Upper lobe of left lung (tissue), 4 donors: Measurements from ENCODE around the gene HEBP2.

Experiments used
- EP300 ChIP-seq, 4 donors: sonication (generic); formaldehyde crosslinking; IDR thresholded peaks; one replicate each; pipeline ENCODE4 v1.5.1; 2017; ENCODE audit warnings: antibody characterized with exemption in 4 of 4, control low read depth in 2 of 4
- POLR2A ChIP-seq, 4 donors: fragments of 450-650 bp; IDR thresholded peaks; one replicate each; pipeline ENCODE4 v1.5.1; 2016 to 2017; ENCODE audit warnings: antibody characterized with exemption in 4 of 4, mild to moderate bottlenecking in 2 of 4
- POLR2AphosphoS5 ChIP-seq, 2 donors: sonication (generic); formaldehyde crosslinking; IDR thresholded peaks; one replicate each; pipeline ENCODE4 v1.5.1; 2017; ENCODE audit warnings: antibody characterized with exemption in 2 of 2
- TF ChIP-seq, protein P1 (sequence below), 6 experiments: fragments of 450-650 bp in 4 of 6; fragments of 200-600 bp in 2 of 6; sonication (generic) in 2 of 6; IDR thresholded peaks; one replicate each; pipeline ENCODE4 v1.5.1; 2016 to 2019; ENCODE audit warnings: antibody characterized with exemption in 6 of 6

DNA sequence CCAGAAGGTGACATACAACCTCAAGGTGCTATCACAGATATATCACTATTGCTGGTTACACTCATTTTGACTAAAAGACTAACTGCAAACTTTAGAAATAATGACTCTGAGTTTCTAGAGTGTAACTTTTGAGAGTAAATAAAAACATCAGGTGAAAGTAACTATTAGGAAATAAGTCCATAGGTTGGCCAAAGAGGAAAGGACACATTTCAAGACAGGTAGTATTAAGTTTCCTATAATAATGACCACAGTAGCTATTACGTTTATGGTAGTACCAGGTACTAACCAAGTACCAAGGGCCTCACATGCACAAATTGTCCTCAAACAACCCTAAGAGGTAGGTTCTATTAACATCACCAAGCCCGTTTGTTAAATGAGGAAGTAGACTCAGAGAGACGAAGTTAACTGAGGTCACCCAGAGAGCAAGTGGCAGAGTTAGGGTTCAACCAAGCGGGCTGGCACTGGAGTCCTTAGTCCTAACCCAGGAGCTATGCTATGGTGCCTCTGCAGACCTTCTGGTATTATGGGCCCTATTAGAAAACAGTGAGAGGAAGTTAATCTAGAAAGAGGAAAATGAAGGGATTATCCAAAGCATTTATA, 36.8 kb downstream of the HEBP2 start:
- TF ChIP-seq EP300 (IDR thresholded peaks at IDR 0.05) (no peak), POLR2A (IDR thresholded peaks at IDR 0.05) (no peak), POLR2AphosphoS5 (IDR thresholded peaks at IDR 0.05) (no peak)
- TF ChIP-seq, protein P1, sequence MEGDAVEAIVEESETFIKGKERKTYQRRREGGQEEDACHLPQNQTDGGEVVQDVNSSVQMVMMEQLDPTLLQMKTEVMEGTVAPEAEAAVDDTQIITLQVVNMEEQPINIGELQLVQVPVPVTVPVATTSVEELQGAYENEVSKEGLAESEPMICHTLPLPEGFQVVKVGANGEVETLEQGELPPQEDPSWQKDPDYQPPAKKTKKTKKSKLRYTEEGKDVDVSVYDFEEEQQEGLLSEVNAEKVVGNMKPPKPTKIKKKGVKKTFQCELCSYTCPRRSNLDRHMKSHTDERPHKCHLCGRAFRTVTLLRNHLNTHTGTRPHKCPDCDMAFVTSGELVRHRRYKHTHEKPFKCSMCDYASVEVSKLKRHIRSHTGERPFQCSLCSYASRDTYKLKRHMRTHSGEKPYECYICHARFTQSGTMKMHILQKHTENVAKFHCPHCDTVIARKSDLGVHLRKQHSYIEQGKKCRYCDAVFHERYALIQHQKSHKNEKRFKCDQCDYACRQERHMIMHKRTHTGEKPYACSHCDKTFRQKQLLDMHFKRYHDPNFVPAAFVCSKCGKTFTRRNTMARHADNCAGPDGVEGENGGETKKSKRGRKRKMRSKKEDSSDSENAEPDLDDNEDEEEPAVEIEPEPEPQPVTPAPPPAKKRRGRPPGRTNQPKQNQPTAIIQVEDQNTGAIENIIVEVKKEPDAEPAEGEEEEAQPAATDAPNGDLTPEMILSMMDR (IDR thresholded peaks at IDR 0.05): no peak
